Esophagus mucosa (tissue), 1 donor: ENCODE data around the gene HEATR9. TPM values are rescaled to one million over a fixed set of nuclear protein-coding genes. Genes with fewer than 3 reads are reported as not detected.
A peak's percentile ranks its signal among the peaks of the same experiment; 100 is the strongest.

Source experiments
- ATAC-seq: fragments of 200-7000 bp; cut with Tn5 transposase; one replicate; pipeline ENCODE4 v1.9.1; 2020
- total RNA-seq: library from RNA; stranded (reverse); gene quantifications from one replicate; pipeline ENCODE4 v1.2.4, GENCODE V29; 2023
- donor health status: DM: yes; HTN: yes; CAD: no.

HEATR9 gene
- total RNA-seq, 1 donor from 2014 or later: not detected

- ATAC-seq: no peak
Measured at GRCh38 chr17:35893751-35894150, 25.1 kb upstream of the HEATR9 start.

- ATAC-seq: no peak
Measured at GRCh38 chr17:35892091-35893035, 23.7 kb upstream of the HEATR9 start.

DNA sequence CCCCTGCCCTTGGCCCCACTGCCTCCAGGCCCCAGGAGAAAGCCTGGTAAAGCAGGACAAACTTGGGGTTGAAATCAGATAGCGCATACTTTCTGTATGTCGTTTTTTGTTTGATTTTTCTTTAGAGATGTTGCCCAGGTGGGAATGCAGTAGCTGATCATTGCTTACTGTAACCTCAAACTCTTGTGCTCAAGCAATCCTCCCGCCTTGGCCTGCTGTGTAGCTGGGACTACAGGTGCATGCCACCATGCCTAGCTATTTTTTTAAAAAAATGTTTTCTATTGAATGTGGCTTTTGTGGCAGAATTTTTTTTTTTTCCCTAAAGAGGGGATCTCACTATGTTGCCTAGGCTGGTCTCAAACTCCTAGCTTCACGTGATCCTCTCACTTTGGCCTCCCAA is 22.6 kb upstream of the HEATR9 start:
- no peak for ATAC-seq

GRCh38 chr17:35890774-35891155 is 22.1 kb upstream of the HEATR9 start:
- ATAC-seq: no peak

DNA sequence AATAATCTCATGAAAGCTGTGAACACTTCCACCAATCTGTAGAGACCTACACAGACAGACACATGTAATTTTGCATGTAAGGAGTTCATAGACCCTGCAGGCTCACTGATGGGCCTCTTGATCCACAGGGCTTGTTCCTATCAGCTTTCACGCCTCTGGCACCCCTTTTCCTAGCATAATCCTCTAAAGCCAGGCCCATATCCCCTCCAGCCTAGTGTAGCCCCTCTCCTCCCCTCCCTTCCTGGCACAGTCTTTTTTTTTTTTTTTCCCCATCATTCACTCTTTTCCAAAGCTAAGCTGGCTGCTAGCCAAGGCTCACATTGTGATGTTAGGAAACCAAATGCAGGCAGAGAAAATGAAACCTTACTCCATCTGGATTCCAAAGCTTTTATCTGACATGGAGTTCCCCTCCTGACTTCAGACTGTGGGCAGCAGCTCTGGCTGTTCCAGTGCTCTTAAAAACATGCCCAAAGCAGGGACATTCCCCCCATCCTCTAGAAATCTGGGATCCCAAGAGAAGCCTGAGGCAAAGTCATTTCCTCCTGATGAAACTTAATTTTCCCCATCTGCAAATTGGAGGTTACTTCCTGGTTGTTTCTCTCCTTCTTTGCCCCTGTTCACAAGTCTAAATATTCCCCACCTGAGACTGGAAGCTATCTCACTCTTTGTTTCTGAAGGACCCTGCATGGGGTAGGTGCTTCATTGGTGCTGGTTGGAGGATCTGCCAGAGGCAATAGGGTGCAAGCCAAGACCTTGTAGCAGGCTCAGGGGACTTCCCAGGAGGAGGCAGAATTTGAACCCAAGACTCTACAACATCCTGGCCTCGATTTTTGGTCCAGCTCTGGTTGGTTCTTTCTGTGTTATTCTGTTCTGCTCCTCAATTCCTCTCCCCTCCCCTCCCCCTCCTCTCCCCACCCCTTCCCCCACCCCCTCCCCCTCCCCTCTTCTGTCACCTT is 21.4 kb upstream of the HEATR9 start:
- ATAC-seq: no peak

DNA sequence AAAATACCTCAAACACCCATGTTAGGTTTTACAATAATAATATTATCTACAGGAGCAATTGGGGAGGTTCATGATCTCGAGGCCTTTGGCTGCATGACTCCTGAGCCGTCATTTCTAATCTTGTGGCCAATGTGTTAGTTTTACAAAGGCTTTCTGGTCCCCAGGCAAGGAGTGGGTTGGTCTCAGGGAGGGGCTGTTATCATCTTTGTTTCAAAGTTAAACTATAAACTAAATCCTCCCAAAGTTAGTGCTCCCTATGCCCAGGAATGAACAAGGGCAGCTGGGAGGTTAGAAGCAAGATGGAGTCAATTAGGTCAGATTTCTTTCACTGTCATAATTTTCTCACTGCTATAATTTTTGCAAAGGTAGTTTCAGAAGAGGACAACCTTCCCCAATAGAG is 20.6 kb upstream of the HEATR9 start:
- no peak for ATAC-seq

DNA sequence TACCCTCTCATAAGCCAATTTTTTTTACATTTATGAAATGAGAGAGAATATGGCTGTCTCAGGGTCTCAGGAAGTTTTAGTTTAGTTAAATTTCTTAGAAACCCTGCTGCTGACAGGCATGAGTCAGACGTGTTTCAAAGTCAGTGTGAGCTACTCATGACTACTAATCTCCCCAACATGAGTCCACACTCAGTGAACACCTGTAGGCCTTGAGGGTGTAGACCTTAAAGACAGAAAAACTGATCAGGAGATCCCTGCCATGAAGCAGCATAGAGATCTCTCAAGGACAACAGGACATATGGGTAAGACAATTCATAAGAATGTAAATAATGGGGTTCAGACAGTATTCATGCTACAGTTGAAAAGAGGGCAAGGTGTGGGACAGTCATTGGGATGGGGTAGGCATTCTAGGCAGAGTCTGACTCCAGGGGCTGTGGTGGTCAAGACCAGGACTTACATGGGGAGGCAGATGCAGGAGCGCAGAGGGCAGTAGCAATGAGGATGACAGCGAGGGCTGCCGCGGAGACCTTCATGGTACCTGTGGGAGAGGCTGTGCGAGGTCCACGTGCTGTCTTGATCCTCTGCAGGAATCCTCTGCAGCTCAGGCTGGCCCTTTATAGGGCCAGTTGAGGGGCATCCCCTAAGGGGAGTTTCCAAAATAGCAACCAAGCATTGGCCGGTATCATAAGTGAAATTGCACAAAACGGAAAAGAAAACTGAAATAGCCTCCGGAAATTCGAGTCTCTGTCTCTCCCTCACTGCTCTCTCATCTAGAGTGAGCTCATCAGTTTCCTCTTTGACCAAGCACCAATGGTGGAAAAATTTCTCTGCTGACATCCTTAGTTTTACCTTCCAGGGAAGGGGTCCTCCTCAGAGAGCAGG is 11.3 kb upstream of the HEATR9 start, which contains the start of gene CCL5:
TSS of gene CCL5 (minus strand) at position 588 of the 882 bp plus-strand sequence.
- peak; percentile 41 for ATAC-seq

DNA sequence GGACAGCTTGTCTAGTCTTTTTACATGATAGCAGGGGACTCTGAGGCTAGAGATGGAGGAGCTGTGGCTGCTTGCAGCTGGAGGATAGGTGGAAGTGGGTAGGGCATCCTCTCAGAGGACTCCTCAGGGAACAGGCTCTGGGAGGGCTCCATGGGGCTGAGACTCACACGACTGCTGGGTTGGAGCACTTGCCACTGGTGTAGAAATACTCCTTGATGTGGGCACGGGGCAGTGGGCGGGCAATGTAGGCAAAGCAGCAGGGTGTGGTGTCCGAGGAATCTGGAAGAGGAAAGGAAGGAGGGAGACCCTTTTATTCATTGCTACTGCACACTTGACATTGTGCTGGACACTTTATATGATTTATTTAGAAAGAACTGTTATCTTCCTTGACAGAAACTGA is 9.7 kb upstream of the HEATR9 start:
- no peak for ATAC-seq

DNA sequence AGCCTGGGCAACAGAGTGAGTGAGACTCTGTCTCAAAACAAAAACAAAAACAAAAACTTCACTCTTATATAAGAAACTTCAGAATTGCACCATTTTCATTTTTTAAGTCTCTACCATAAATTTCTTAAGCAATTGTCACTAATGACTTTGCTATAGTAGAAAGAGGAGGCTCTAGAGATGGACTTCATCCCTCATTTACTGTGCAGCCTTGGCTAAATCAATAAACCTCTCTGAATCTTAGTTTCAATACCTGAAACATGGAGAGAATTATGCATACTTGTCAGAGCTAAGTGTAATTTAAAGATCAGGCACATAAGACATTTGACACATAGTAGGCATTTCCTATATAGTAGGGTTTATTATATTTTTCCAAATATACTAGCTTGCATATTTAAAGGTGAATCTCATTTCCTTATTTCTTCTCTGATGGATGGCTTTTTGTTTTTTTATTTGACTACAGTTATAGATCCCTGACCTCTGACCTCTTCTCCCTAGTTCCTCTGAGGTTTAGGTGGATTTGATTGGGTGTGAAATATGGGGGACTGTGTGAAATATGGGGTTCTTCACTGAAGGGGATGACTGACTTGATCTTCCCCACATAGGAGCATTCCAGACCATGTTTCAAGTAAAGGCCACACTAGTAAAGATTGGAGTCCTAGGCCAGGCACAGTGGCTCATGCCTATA is 8.8 kb upstream of the HEATR9 start:
- no peak for ATAC-seq

DNA sequence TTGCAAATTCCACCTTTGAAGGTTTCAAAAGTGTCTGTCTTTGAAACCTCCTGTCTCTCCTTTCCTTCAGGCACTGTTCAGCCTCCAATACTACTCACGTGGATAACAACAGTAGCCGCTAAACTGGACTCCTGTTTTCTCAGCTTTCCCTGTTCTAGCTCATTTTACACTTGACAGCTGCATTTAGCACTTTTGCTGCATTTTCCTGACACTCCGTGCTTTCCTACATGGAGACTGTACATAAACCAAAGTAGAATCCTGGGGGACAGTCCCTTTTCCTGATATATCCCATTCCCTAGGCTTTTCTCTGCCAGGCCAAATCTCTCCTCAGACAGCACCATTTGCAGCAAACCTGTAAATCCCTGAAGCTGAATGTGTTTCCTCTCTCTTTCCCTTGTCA is 7.8 kb upstream of the HEATR9 start:
- ATAC-seq: no peak

DNA sequence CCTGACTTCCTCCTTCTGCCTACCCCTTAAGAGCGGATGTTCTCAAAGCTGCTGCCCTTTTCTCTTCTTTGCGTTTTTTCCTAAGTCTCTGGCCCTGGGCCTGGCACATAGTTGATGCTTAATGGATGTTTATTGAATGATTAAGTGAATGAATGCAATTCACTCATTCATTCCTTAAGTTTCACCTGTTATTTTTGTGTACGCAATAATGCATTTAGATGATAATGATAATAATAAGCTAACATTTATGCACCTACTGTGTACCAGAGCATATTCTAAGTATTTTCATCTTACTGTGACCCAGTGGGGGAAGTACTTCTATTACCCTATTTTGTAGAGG is 7.1 kb upstream of the HEATR9 start:
- no peak for ATAC-seq

DNA sequence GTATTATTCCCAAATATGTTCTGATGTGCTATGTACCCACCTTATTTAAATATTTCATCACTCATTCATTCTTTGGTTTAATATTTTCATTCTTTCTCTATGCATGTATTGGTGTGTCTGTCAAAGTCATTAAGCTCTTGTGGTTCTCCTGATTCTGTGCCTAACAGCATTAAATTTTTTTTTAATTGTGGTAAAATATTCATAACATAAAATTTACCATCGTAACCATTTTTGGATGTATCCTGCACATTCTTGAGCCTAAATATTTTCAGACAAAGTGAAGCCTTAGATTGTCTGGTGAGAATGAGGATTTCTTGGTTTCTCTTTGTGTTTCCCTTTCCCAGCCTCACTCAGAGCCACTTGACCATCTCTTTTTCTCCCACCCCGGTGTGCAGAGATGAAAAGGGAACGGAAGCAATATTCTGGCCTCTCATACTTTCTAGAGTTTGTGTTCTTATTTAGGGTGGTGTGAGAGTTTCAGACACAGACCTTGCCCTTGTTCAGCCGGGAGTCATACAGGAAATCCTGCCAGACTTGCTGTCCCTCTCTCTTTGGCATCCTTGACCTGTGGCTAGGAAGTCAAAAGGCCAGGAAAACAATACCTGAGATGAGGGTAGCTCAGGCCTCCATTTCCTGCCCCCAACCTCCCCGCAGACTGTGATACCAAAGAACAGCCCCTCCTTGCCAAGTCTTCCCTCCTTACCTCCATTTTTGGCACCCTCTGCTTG is 6.5 kb upstream of the HEATR9 start:
- no peak for ATAC-seq

GRCh38 chr17:35872196-35872980 is 3.7 kb upstream of the HEATR9 start:
- ATAC-seq: no peak

GRCh38 chr17:35870906-35871819 is 2.5 kb upstream of the HEATR9 start:
- ATAC-seq: no peak

DNA sequence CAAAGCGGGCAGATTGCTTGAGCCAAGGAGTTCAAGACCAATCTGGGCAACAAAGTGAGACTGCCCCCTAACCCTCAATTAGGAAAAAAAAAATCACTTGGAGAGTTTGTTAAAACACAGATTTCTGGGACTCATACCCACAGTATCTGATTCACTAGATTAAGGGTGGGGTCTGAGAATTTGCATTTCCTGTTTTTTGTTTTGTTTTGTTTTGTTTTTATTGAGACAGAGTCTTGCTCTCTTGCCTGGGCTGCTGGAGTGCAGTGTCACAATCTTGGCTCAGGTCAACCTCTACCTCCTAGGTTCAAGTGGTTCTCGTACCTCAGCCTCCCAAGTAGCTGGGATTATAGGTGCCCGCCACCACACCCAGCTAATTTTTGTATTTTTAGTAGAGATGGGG is 1.1 kb downstream of the HEATR9 start:
- ATAC-seq: no peak

- no peak for ATAC-seq
Measured at GRCh38 chr17:35866341-35866950, 2.2 kb downstream of the HEATR9 start.

- no peak for ATAC-seq
Measured at GRCh38 chr17:35865412-35866340, 3.0 kb downstream of the HEATR9 start.
